ENCODE measurements around the gene CLCN4. TPM values are rescaled to one million over a fixed set of nuclear protein-coding genes. Genes with fewer than 3 reads are reported as not detected.

CLCN4 gene
- total RNA-seq, 1 donor from 2014 or later = 13.8 TPM

DNA sequence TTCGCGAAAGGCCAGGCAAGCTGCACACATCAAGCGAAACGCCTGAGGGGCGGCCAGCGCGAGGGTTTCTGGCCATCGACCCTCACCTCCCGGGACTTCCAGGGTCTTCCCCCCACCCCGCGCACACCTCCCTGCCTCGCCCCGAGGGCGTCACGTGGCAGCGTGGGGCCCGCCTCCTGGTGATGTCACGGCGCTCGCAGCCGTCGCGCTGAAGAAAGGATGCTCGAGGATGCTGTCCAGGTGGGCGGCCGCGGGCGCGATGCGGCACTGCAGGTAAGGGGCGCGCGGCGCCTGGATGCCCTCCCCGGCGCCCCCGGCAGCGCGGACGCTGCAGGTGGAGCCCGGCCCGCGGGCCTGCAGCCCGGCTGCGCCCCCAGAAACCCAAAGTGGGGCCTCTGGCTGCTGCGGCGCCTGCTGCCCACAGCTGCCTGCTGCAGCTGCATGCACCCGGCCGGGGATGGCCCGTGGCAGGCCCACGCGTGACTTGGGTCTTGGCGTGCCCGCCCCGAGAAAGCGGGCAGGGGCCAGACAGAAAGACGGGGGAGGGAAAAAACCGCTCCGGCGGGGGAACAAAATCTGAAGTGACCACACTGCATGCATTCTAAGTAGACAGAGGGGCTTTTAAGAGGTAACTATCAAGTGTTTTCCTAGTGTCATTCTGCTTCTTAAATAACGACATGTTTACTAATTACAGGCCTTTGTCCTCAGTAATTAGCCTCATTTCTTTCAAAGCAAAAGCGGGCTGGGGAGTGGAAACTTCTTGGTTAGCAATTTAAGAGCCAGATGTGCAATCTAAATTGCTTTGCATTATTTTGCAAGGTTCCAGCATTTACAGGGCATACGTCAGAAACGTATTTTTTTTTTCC is 1.7 kb downstream of the CLCN4 start:
- TF ChIP-seq, protein P1, sequence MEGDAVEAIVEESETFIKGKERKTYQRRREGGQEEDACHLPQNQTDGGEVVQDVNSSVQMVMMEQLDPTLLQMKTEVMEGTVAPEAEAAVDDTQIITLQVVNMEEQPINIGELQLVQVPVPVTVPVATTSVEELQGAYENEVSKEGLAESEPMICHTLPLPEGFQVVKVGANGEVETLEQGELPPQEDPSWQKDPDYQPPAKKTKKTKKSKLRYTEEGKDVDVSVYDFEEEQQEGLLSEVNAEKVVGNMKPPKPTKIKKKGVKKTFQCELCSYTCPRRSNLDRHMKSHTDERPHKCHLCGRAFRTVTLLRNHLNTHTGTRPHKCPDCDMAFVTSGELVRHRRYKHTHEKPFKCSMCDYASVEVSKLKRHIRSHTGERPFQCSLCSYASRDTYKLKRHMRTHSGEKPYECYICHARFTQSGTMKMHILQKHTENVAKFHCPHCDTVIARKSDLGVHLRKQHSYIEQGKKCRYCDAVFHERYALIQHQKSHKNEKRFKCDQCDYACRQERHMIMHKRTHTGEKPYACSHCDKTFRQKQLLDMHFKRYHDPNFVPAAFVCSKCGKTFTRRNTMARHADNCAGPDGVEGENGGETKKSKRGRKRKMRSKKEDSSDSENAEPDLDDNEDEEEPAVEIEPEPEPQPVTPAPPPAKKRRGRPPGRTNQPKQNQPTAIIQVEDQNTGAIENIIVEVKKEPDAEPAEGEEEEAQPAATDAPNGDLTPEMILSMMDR (IDR thresholded peaks at IDR 0.05) = no peak
- Histone ChIP-seq H3K36me3 (no peaks in the 10 kb centered on the region), H3K4me3 (peak overlapping the region; percentile 46), H3K27me3 (ENCODE audit: low read depth) (no peaks in the 10 kb centered on the region), H3K27ac (no peak overlapping the region), H3K9me3 (no peaks in the 10 kb centered on the region), H3K4me1 (no peaks in the 10 kb centered on the region)
- DNase-seq = no peak
- intact Hi-C loops (cut with DNase I) = no loop called here
- ATAC-seq = peak; percentile 49 to 52

DNA sequence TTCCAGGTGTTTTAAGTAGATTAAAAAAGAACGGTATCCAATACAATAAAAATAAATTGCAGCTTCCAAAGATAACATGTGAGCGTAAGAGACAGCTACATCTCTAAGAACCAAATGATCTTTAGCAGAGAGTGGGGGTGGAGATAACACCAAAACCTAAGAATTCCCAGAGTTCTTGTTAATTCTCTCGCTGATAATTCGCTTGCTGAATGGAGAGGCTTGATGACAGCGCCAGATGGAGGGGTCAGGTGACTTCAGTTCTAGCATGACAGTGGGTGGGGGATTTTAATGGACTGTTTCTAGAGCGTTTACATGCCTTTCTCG is 2.3 kb downstream of the CLCN4 start:
- H3K36me3 ChIP-seq = no peaks in the 10 kb centered on the region
- H3K9me3 ChIP-seq = no peaks in the 10 kb centered on the region
- ATAC-seq (no peak), DNase-seq (no peak)
- TF ChIP-seq, protein P1 (IDR thresholded peaks at IDR 0.05) = no peak
- H3K4me3 ChIP-seq = no peak overlapping the region
- H3K27me3 ChIP-seq (ENCODE audit: low read depth) = no peaks in the 10 kb centered on the region
- intact Hi-C loops (cut with DNase I) = no loop called here
- no peak overlapping the region for H3K27ac ChIP-seq
- no peaks in the 10 kb centered on the region for H3K4me1 ChIP-seq

DNA sequence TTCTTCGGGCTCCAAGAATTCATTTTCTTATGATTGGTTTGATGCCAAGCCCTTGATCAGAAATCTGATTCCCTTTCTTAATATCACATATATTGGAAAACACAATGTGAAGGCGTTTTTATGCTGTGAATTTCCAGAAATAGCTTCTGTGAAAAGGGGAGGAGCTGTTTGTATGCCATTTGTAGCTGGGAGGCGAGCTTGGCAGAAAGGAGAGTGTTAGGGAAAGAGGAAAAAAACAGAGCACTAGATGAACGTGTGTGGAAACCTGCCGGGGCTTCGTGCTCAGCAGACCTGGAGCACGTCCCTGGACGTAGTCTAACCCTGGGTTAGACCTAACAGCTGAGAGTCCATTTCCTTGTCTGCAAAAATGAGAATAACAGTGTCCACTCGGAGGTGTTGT is 3.4 kb downstream of the CLCN4 start:
- Histone ChIP-seq H3K4me1 (no peaks in the 10 kb centered on the region), H3K27ac (no peak overlapping the region), H3K36me3 (no peaks in the 10 kb centered on the region), H3K27me3 (ENCODE audit: low read depth) (no peaks in the 10 kb centered on the region), H3K9me3 (no peaks in the 10 kb centered on the region), H3K4me3 (no peak overlapping the region)
- intact Hi-C loops (cut with DNase I) = no loop called here
- TF ChIP-seq, protein P1 (IDR thresholded peaks at IDR 0.05) = no peak
- DNase-seq (no peak), ATAC-seq (no peak)

DNA sequence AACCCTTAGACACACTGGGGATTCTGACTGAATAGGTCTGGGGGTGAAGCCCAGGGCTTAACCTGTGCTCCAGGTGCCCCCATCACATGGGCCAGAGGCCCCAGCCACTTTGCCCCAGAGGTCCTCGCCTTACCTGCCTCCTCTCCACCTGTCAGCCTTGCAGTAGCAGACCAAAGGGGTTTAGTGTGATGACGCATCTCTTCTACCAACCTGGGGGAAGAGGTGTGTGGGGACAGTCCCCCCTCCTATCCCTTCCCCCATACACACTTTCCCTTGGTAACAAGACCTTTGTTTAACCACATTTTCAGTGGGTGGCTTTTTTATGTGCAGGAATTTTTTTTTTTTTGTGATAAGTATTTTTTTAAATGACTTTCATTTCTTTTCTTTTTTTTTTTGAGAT is 6.3 kb downstream of the CLCN4 start:
- DNase-seq = no peak
- H3K36me3 ChIP-seq = no peaks in the 10 kb centered on the region
- H3K27me3 ChIP-seq (ENCODE audit: low read depth) = no peaks in the 10 kb centered on the region
- H3K4me1 ChIP-seq = no peaks in the 10 kb centered on the region
- H3K27ac ChIP-seq = no peak overlapping the region
- no peaks in the 10 kb centered on the region for H3K9me3 ChIP-seq
- ATAC-seq = no peak
- TF ChIP-seq, protein P1 (IDR thresholded peaks at IDR 0.05) = no peak
- intact Hi-C loops (cut with DNase I) = no loop called here
- H3K4me3 ChIP-seq = no peak overlapping the region

DNA sequence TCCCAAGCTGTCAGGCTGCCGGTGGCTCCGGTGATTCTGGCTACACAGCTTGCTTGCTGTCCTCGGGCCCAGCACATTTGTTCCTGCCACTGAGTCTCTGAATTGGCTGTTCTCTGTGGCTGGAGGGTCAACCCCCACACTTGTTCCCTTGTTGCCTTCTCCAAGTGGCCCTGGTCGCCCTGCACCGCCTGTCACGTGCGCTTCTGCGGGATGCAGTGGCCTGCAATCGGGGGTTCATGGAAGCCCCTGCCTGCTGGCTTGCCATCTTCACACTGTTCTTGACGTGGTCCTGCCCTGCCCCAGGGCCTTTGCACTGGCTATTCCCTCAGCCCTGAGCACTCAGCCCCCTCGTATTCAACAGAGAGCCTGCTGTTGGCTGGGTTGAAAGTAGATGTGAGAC is 8.1 kb downstream of the CLCN4 start:
- intact Hi-C loops (cut with DNase I) = no loop called here
- no peak overlapping the region for H3K27ac ChIP-seq
- DNase-seq (no peak), ATAC-seq (no peak)
- H3K27me3 ChIP-seq (ENCODE audit: low read depth) = no peaks in the 10 kb centered on the region
- H3K4me3 ChIP-seq = no peak overlapping the region
- H3K4me1 ChIP-seq = no peaks in the 10 kb centered on the region
- no peaks in the 10 kb centered on the region for H3K9me3 ChIP-seq
- TF ChIP-seq, protein P1 (IDR thresholded peaks at IDR 0.05) = no peak
- H3K36me3 ChIP-seq = no peaks in the 10 kb centered on the region

Measured in lower lobe of right lung (tissue), 2 donors.